ENCODE results near the gene ADAM17.

ADAM17 gene

GRCh38 chr2:9582624-9583023 is 27.0 kb upstream of the ADAM17 start:
- Histone ChIP-seq H3K4me3 (ENCODE audit: low read length) (no peak overlapping the region), H3K4me2 (ENCODE audit: low read length) (no peak overlapping the region), H3K27me3 (ENCODE audit: control insufficient read depth, low read length) (no peaks in the 10 kb centered on the region), H3K4me1 (ENCODE audit: control insufficient read depth, low read length) (no peaks in the 10 kb centered on the region), H3K9me2 (replicated peaks; ENCODE audit: control insufficient read depth, low read length) (no peaks in the 10 kb centered on the region), H3K36me3 (ENCODE audit: control insufficient read depth, low read length) (peaks cover 38% of the 10 kb centered on the region), H3K79me2 (ENCODE audit: control insufficient read depth, low read length) (no peaks in the 10 kb centered on the region), H4K20me1 (ENCODE audit: control insufficient read depth, insufficient read depth, low read depth, low read length) (no peaks in the 10 kb centered on the region), H3K9me3 (ENCODE audit: control insufficient read depth, insufficient read depth, low read length) (no peaks in the 10 kb centered on the region), H3K27ac (ENCODE audit: low read depth, low read length) (no peak overlapping the region), H3F3A (ENCODE audit: control insufficient read depth, insufficient read depth) (peaks cover 11% of the 10 kb centered on the region)
- TF ChIP-seq EZH2phosphoT487 (IDR thresholded peaks at IDR 0.05; ENCODE audit: borderline replicate concordance, low read length) = no peak
- TF ChIP-seq CTCF (IDR thresholded peaks at IDR 0.05; ENCODE audit: low read depth, low read length, poor library complexity, severe bottlenecking) = no peak

- Histone ChIP-seq H3K4me1 (ENCODE audit: control insufficient read depth, low read length) (0 out of 2 replicates have a peak, but pooled peaks cover 4% of the 10 kb centered on the region), H3K9me3 (ENCODE audit: control insufficient read depth, insufficient read depth, low read length) (no peaks in the 10 kb centered on the region), H3K9me2 (replicated peaks; ENCODE audit: control insufficient read depth, low read length) (no peaks in the 10 kb centered on the region), H3K4me3 (ENCODE audit: low read length) (no peak overlapping the region), H4K20me1 (ENCODE audit: control insufficient read depth, insufficient read depth, low read depth, low read length) (no peaks in the 10 kb centered on the region), H3K36me3 (ENCODE audit: control insufficient read depth, low read length) (peaks cover 6% of the 10 kb centered on the region), H3K4me2 (ENCODE audit: low read length) (no peak overlapping the region), H3K79me2 (ENCODE audit: control insufficient read depth, low read length) (no peaks in the 10 kb centered on the region), H3K27me3 (ENCODE audit: control insufficient read depth, low read length) (no peaks in the 10 kb centered on the region), H3F3A (ENCODE audit: control insufficient read depth, insufficient read depth) (peaks cover 6% of the 10 kb centered on the region; the same call in 1 of the 2 replicates), H3K27ac (ENCODE audit: low read depth, low read length) (no peak overlapping the region)
- TF ChIP-seq EZH2phosphoT487 (IDR thresholded peaks at IDR 0.05; ENCODE audit: borderline replicate concordance, low read length) (no peak), CTCF (IDR thresholded peaks at IDR 0.05; ENCODE audit: low read depth, low read length, poor library complexity, severe bottlenecking) (no peak)
Observed at GRCh38 chr2:9578467-9579235, 23.0 kb upstream of the ADAM17 start.

- TF ChIP-seq EZH2phosphoT487 (IDR thresholded peaks at IDR 0.05; ENCODE audit: borderline replicate concordance, low read length) (no peak), CTCF (IDR thresholded peaks at IDR 0.05; ENCODE audit: low read depth, low read length, poor library complexity, severe bottlenecking) (no peak)
- Histone ChIP-seq H3K4me3 (ENCODE audit: low read length) (no peak overlapping the region), H3F3A (ENCODE audit: control insufficient read depth, insufficient read depth) (0 out of 2 replicates have a peak, but pooled peaks cover 3% of the 10 kb centered on the region), H4K20me1 (ENCODE audit: control insufficient read depth, insufficient read depth, low read depth, low read length) (no peaks in the 10 kb centered on the region), H3K9me2 (replicated peaks; ENCODE audit: control insufficient read depth, low read length) (no peaks in the 10 kb centered on the region), H3K27me3 (ENCODE audit: control insufficient read depth, low read length) (no peaks in the 10 kb centered on the region), H3K9me3 (ENCODE audit: control insufficient read depth, insufficient read depth, low read length) (no peaks in the 10 kb centered on the region), H3K4me1 (ENCODE audit: control insufficient read depth, low read length) (0 out of 2 replicates have a peak, but pooled peaks cover 6% of the 10 kb centered on the region), H3K27ac (ENCODE audit: low read depth, low read length) (no peak overlapping the region), H3K4me2 (ENCODE audit: low read length) (no peak overlapping the region), H3K36me3 (ENCODE audit: control insufficient read depth, low read length) (no peaks in the 10 kb centered on the region), H3K79me2 (ENCODE audit: control insufficient read depth, low read length) (no peaks in the 10 kb centered on the region)
Observed at GRCh38 chr2:9574331-9574730, 18.7 kb upstream of the ADAM17 start.

Data from DOHH2 (cell line).